Cardiac fibroblast (primary cell): ENCODE measurements around the gene PRKAR2A.
A peak's percentile ranks its signal among the peaks of the same experiment; 100 is the strongest.
"Not testable (repeated sequence)": the region's sequence is repeated elsewhere in the genome, so short reads cannot be mapped to it uniquely, and the experiment has no call there.

Source experiments
- DNase-seq, 2 donors: peaks; one replicate each; pipeline versions ENCODE4 v3.0.0 to v3.0.0-alpha.2; 2010; ENCODE audit warnings: low read depth in 2 of 2
- H3K4me3 ChIP-seq, 2 donors: replicated peaks in 1 of 2; 1 replicate in 1 of 2; 2 replicates in 1 of 2; pipeline ENCODE4 v1.5.1; 2011; ENCODE audit warnings: low read depth in 2 of 2, low read length in 2 of 2, mild to moderate bottlenecking in 2 of 2, moderate library complexity in 1 of 2
- CTCF ChIP-seq: IDR thresholded peaks from one replicate; pipeline ENCODE4 v1.5.1; 2011; ENCODE audit warnings: low read depth, mild to moderate bottlenecking, low read length, inconsistent platforms

The PRKAR2A gene

GRCh38 chr3:48826451-48826850, 21.2 kb downstream of the PRKAR2A start:
- H3K4me3 ChIP-seq: no peak overlapping the region
- no peak for TF ChIP-seq CTCF
- DNase-seq: peak; percentile 93 to 98

GRCh38 chr3:48820612-48821324, 26.9 kb downstream of the PRKAR2A start:
- TF ChIP-seq CTCF: no peak
- no peak overlapping the region for H3K4me3 ChIP-seq
- DNase-seq: peak; percentile 66 to 86

GRCh38 chr3:48819234-48820221, 28.1 kb downstream of the PRKAR2A start:
- DNase-seq: no peak
- no peak for TF ChIP-seq CTCF
- H3K4me3 ChIP-seq: no peak overlapping the region

- H3K4me3 ChIP-seq: no peak overlapping the region
- TF ChIP-seq CTCF: no peak
- no peak for DNase-seq
Observed at GRCh38 chr3:48811524-48811923, 36.1 kb downstream of the PRKAR2A start.

GRCh38 chr3:48804930-48805329, 42.7 kb downstream of the PRKAR2A start:
- DNase-seq: no peak
- no peak for TF ChIP-seq CTCF
- H3K4me3 ChIP-seq: no peak overlapping the region

- not testable (repeated sequence) for H3K4me3 ChIP-seq
- DNase-seq: peak in 1 of 2 donors; percentile 50
Observed at GRCh38 chr3:48800831-48801230, 46.8 kb downstream of the PRKAR2A start.

- no peak overlapping the region for H3K4me3 ChIP-seq
- peak; percentile 45 to 53 for DNase-seq
- TF ChIP-seq CTCF: no peak
Observed at GRCh38 chr3:48798998-48799397, 48.7 kb downstream of the PRKAR2A start.
